Liver (tissue), 3 donors: ENCODE measurements around the gene MYH11.

Experiments
- HNF4A ChIP-seq, 2 donors: conservative IDR thresholded peaks; 2 replicates each; pipeline ENCODE4 v1.6.1; 2016; ENCODE audit warnings: antibody characterized with exemption in 2 of 2, mild to moderate bottlenecking in 2 of 2
- MAX ChIP-seq: IDR thresholded peaks from 2 replicates; pipeline ENCODE4 v1.6.1; 2016; ENCODE audit warnings: antibody characterized with exemption
- RAD21 ChIP-seq, 2 donors: IDR thresholded peaks; 2 replicates each; pipeline ENCODE4 v1.6.1; 2016; ENCODE audit warnings: antibody characterized with exemption in 2 of 2, mild to moderate bottlenecking in 2 of 2
- ZBTB33 ChIP-seq: IDR thresholded peaks from 2 replicates; pipeline ENCODE4 v1.6.1; 2016; ENCODE audit warnings: antibody characterized with exemption
- TF ChIP-seq, protein P1 (sequence below): fragments of 150-350 bp; IDR thresholded peaks from 2 replicates; pipeline ENCODE4 v1.5.1; 2017; ENCODE audit warnings: improper control_type of control experiment, low read depth, low read length; ENCODE audit not compliant: missing input control
- donor health status: healthy.
- donor health status: healthy.

DNA sequence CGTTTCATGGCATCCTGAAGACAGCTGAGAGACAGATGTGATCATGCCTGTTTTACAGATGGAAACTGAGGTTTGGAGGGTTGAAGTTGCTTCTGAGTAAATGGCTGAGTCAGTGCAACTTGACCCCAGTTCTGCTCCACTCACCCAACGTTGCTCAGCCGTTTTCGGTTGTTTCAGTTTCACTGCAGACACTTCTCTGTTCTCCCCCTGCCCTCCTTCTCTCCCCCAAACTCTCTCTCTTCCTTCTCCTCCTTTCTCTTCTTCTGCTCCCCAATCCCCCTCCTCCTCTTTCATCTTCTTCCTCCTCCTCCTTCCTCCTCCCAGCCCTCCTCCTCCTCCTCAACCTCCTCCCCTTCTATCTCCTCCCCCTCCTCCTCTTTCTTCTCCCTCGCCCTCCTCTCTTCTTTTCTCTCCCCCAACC lies 41.0 kb upstream of the MYH11 start:
- TF ChIP-seq ZBTB33 (no peak), HNF4A (conservative IDR thresholded peaks at IDR 0.05) (no peak), RAD21 (IDR thresholded peaks at IDR 0.05) (no peak), MAX (no peak)
- TF ChIP-seq, protein P1, sequence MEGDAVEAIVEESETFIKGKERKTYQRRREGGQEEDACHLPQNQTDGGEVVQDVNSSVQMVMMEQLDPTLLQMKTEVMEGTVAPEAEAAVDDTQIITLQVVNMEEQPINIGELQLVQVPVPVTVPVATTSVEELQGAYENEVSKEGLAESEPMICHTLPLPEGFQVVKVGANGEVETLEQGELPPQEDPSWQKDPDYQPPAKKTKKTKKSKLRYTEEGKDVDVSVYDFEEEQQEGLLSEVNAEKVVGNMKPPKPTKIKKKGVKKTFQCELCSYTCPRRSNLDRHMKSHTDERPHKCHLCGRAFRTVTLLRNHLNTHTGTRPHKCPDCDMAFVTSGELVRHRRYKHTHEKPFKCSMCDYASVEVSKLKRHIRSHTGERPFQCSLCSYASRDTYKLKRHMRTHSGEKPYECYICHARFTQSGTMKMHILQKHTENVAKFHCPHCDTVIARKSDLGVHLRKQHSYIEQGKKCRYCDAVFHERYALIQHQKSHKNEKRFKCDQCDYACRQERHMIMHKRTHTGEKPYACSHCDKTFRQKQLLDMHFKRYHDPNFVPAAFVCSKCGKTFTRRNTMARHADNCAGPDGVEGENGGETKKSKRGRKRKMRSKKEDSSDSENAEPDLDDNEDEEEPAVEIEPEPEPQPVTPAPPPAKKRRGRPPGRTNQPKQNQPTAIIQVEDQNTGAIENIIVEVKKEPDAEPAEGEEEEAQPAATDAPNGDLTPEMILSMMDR: no peak
